SIG-M5 treated with dmso at 0.1 percent for 504 hours (cell line): Measurements from ENCODE around the gene IL10RA.

Source experiments
- DNase-seq: peaks from one replicate; lab custom pipeline; 2025; ENCODE audit not compliant: unreplicated experiment; lab: John Stamatoyannopoulos, UW

The IL10RA gene

GRCh38 chr11:117989351-117990102 lies 3.3 kb downstream of the IL10RA start:
- peak; percentile 13 for DNase-seq

- no peak for DNase-seq
These were observed 5.9 kb downstream of the IL10RA start for GRCh38 chr11:117992136-117992535.

GRCh38 chr11:117992620-117993019 lies 6.4 kb downstream of the IL10RA start:
- peak; percentile 21 for DNase-seq

GRCh38 chr11:117993988-117994745 lies 8.0 kb downstream of the IL10RA start:
- DNase-seq = peak; percentile 30

- DNase-seq = no peak
These were observed 9.3 kb downstream of the IL10RA start for GRCh38 chr11:117995472-117995871.

- no peak for DNase-seq
These were observed 9.9 kb downstream of the IL10RA start for GRCh38 chr11:117996058-117996457.

- no peak for DNase-seq
These were observed 11.2 kb downstream of the IL10RA start for GRCh38 chr11:117997406-117997805.

- no peak for DNase-seq
These were observed 11.8 kb downstream of the IL10RA start for GRCh38 chr11:117997823-117998579.

GRCh38 chr11:117998664-117999353 lies 12.6 kb downstream of the IL10RA start:
- DNase-seq = no peak

- DNase-seq = no peak
These were observed 13.3 kb downstream of the IL10RA start for GRCh38 chr11:117999354-117999993.

- DNase-seq = no peak
These were observed 14.1 kb downstream of the IL10RA start for GRCh38 chr11:118000067-118000849.

GRCh38 chr11:118000850-118001228 lies 14.6 kb downstream of the IL10RA start:
- DNase-seq = no peak

GRCh38 chr11:118001494-118001971 lies 15.3 kb downstream of the IL10RA start:
- DNase-seq = no peak

GRCh38 chr11:118002010-118002540 lies 15.9 kb downstream of the IL10RA start:
- no peak for DNase-seq

- peak; percentile 57 for DNase-seq
These were observed 16.6 kb downstream of the IL10RA start for GRCh38 chr11:118002541-118003423.

GRCh38 chr11:118003456-118003855 lies 17.3 kb downstream of the IL10RA start:
- no peak for DNase-seq

GRCh38 chr11:118004543-118005223 lies 18.5 kb downstream of the IL10RA start:
- DNase-seq = no peak
